Measurements from ENCODE around the gene LBX2. TPM values are rescaled to one million over a fixed set of nuclear protein-coding genes. Genes with fewer than 3 reads are reported as not detected.

The LBX2 gene
- total and polyA plus RNA-seq, 2 experiments from 2014 or later: 0.24 to 0.57 TPM

- no peak for TF ChIP-seq ZNF462 (CRISPR knock-in tag; IDR thresholded peaks at IDR 0.05)
- TF ChIP-seq ETS1 (IDR thresholded peaks at IDR 0.05): no peak
- no peak for TF ChIP-seq ZNF331 (CRISPR knock-in tag; IDR thresholded peaks at IDR 0.05; ENCODE audit: low read depth)
- TF ChIP-seq JUNB (IDR thresholded peaks at IDR 0.05; ENCODE audit: unreplicated experiment): no peak
- TF ChIP-seq EZH2 (IDR thresholded peaks at IDR 0.05; ENCODE audit: low read depth, unreplicated experiment): no peak
Measured at GRCh38 chr2:74450570-74451190, 48.7 kb downstream of the LBX2 start (continued).

- TF ChIP-seq ZNF114 (CRISPR knock-in tag; IDR thresholded peaks at IDR 0.05) (no peak), REST (IDR thresholded peaks at IDR 0.05; ENCODE audit: unreplicated experiment) (no peak)
- peaks cover 2% of the 10 kb centered on the region for H3K27me3 Mint-ChIP-seq (ENCODE audit: insufficient read depth, low read depth, poor library complexity)
- Histone ChIP-seq H3K4me2 (no peak overlapping the region), H3K36me3 (ENCODE audit: insufficient read depth) (no peaks in the 10 kb centered on the region), H2AFZ (no peak overlapping the region), H3K4me3 (no peak overlapping the region), H3K27me3 (ENCODE audit: insufficient read depth) (no peaks in the 10 kb centered on the region), H3F3A (replicated peaks; ENCODE audit: low read depth) (peaks cover 9% of the 10 kb centered on the region; the same call in 1 of the 2 replicates), H3K27ac (ENCODE audit: low read depth) (no peak overlapping the region), H3K9me2 (ENCODE audit: insufficient read depth) (no peaks in the 10 kb centered on the region), H4K20me1 (replicated peaks; ENCODE audit: insufficient read depth) (no peaks in the 10 kb centered on the region), H3K79me2 (replicated peaks; ENCODE audit: insufficient read depth) (no peaks in the 10 kb centered on the region), H3K4me1 (ENCODE audit: insufficient read depth) (no peaks in the 10 kb centered on the region; the same call in 1 of the 2 replicates)
- H3K4me3 Mint-ChIP-seq: no peak overlapping the region; the same call in 2 of the 3 replicates
- ATAC-seq: no peak
- no peak for DNase-seq (ENCODE audit: low spot score)
- H3K4me1 Mint-ChIP-seq: no peaks in the 10 kb centered on the region; the same call in 2 of the 3 replicates
- H3K36me3 Mint-ChIP-seq (ENCODE audit: low read depth): no peaks in the 10 kb centered on the region
- H3K9me3 Mint-ChIP-seq: no peaks in the 10 kb centered on the region; the same call in 2 of the 3 replicates
- no peak overlapping the region for H3K27ac Mint-ChIP-seq
Measured at GRCh38 chr2:74448771-74449170, 50.6 kb downstream of the LBX2 start.
